Esophagus muscularis mucosa (tissue), 4 donors: ENCODE results near the gene PIP4K2B. TPM values are rescaled to one million over a fixed set of nuclear protein-coding genes. Genes with fewer than 3 reads are reported as not detected.
A peak's percentile ranks its signal among the peaks of the same experiment; 100 is the strongest.

Experiments used
- DNase-seq: peaks from one replicate; pipeline ENCODE4 v3.0.0-alpha.2; 2017; ENCODE audit errors: extremely low spot score
- H3K27ac ChIP-seq, 4 donors: fragments of 200-600 bp; sonication (generic); replicated peaks in 1 of 4; 1 replicate in 3 of 4; 2 replicates in 1 of 4; pipeline ENCODE4 v1.5.1; 2016 to 2019; ENCODE audit warnings: mild to moderate bottlenecking in 1 of 4
- H3K27me3 ChIP-seq, 4 donors: fragments of 200-600 bp; sonication (generic); one replicate each; pipeline versions ENCODE4 v1.5.1 to v1.6.0; 2016 to 2019
- H3K36me3 ChIP-seq, 4 donors: fragments of 200-600 bp; sonication (generic); one replicate each; pipeline ENCODE4 v1.5.1; 2016 to 2019
- H3K4me1 ChIP-seq, 4 donors: fragments of 200-600 bp; sonication (generic); one replicate each; pipeline ENCODE4 v1.5.1; 2016 to 2019
- H3K4me3 ChIP-seq, 4 donors: fragments of 200-600 bp; sonication (generic); 1 replicate in 2 of 4; 2 replicates in 2 of 4; pipeline ENCODE4 v1.5.1; 2016 to 2019; ENCODE audit warnings: mild to moderate bottlenecking in 4 of 4, moderate library complexity in 1 of 4
- H3K9me3 ChIP-seq, 4 donors: fragments of 200-600 bp; sonication (generic); 1 replicate in 3 of 4; 2 replicates in 1 of 4; pipeline ENCODE4 v1.5.1; 2016 to 2019
- EP300 ChIP-seq: sonication (generic); formaldehyde crosslinking; IDR thresholded peaks from one replicate; pipeline ENCODE4 v1.6.1; 2017; ENCODE audit warnings: antibody characterized with exemption
- POLR2A ChIP-seq: fragments of 450-650 bp; IDR thresholded peaks from one replicate; pipeline ENCODE4 v1.6.1; 2017; ENCODE audit warnings: antibody characterized with exemption, moderate library complexity, mild to moderate bottlenecking, low read depth
- POLR2AphosphoS5 ChIP-seq, 2 donors: sonication (generic); formaldehyde crosslinking; IDR thresholded peaks; one replicate each; pipeline ENCODE4 v1.6.1; 2017; ENCODE audit warnings: antibody characterized with exemption in 2 of 2
- WGBS: methylation state at CpG from one replicate; pipeline ENCODE4 v1.1.5; 2018; 5-methylcytosine and 5-hydroxymethylcytosine counted together
- intact Hi-C: fragments of 100-400 bp; cut with DNase I; formaldehyde crosslinking; loops from one replicate; pipeline ENCODE4 v1.15.1; 2023
- total RNA-seq, 4 donors: library from RNA; depleted of rRNA; stranded (reverse); fragments of >200 nt; gene quantifications; one replicate each; pipeline versions ENCODE4 v1.1.0 to v1.2.1, GENCODE V29; 2016
- TF ChIP-seq, protein P1 (sequence below), 3 experiments: fragments of 200-600 bp in 2 of 3; fragments of 450-650 bp in 1 of 3; sonication (generic) in 2 of 3; IDR thresholded peaks; one replicate each; pipeline ENCODE4 v1.5.1; 2017 to 2019; ENCODE audit warnings: antibody characterized with exemption in 3 of 3, mild to moderate bottlenecking in 2 of 3, moderate library complexity in 1 of 3

The PIP4K2B gene
- total RNA-seq, 4 donors from 2014 or later = 39.5 to 72.1 (median 53.2) TPM

DNA sequence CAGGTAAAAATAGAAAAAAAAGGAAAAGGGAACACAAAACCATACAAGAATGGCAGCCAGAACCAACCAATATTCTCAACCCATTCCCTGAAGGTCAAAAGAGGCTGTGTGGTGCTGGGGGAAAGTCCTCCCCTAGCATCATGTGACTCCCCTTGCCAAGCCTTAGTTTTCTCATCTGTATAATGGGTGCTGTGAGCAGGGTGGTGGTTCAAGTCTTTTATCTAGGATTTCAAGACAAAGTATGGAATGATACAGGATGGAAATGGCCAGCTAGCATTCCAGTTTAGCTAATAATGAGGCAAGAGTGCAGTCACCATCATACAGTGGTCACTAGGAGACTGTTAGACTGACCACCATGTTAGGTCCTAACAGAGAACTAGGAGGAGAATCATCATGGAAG, 26.1 kb downstream of the PIP4K2B start:
- H3K9me3 ChIP-seq = no peaks in the 10 kb centered on the region
- no peak for DNase-seq
- TF ChIP-seq, protein P1, sequence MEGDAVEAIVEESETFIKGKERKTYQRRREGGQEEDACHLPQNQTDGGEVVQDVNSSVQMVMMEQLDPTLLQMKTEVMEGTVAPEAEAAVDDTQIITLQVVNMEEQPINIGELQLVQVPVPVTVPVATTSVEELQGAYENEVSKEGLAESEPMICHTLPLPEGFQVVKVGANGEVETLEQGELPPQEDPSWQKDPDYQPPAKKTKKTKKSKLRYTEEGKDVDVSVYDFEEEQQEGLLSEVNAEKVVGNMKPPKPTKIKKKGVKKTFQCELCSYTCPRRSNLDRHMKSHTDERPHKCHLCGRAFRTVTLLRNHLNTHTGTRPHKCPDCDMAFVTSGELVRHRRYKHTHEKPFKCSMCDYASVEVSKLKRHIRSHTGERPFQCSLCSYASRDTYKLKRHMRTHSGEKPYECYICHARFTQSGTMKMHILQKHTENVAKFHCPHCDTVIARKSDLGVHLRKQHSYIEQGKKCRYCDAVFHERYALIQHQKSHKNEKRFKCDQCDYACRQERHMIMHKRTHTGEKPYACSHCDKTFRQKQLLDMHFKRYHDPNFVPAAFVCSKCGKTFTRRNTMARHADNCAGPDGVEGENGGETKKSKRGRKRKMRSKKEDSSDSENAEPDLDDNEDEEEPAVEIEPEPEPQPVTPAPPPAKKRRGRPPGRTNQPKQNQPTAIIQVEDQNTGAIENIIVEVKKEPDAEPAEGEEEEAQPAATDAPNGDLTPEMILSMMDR (IDR thresholded peaks at IDR 0.05) = no peak
- no peak for TF ChIP-seq POLR2AphosphoS5 (IDR thresholded peaks at IDR 0.05)
- no peak for TF ChIP-seq EP300
- TF ChIP-seq POLR2A = no peak
- no peak overlapping the region for H3K4me3 ChIP-seq
- no peak overlapping the region for H3K27ac ChIP-seq
- intact Hi-C loops = no loop called here
- H3K4me1 ChIP-seq = peaks cover 0 to 6% (median 5%) of the 10 kb centered on the region in 4 donors
- no peaks in the 10 kb centered on the region for H3K27me3 ChIP-seq
- H3K36me3 ChIP-seq = peaks cover 83 to 100% (median 100%) of the 10 kb centered on the region in 4 donors

GRCh38 chr17:38768417-38768816, 30.9 kb downstream of the PIP4K2B start:
- intact Hi-C loops = no loop called here
- TF ChIP-seq, protein P1 (IDR thresholded peaks at IDR 0.05) = no peak
- TF ChIP-seq POLR2A (no peak), EP300 (no peak)
- Histone ChIP-seq H3K4me1 (peaks cover 0 to 10% (median 7%) of the 10 kb centered on the region in 4 donors), H3K4me3 (no peak overlapping the region), H3K27ac (peak overlapping the region in 1 of 4 donors; percentile 19), H3K27me3 (no peaks in the 10 kb centered on the region), H3K9me3 (no peaks in the 10 kb centered on the region), H3K36me3 (peaks cover 66 to 100% (median 96%) of the 10 kb centered on the region in 4 donors)
- no peak for DNase-seq
- whole genome bisulfite sequencing = 57% methylated on average over 5 of the region's 6 CpGs

GRCh38 chr17:38766341-38766740, 33.0 kb downstream of the PIP4K2B start:
- intact Hi-C loops = no loop called here
- 78% methylated on average over 5 of the region's 5 CpGs for WGBS
- TF ChIP-seq POLR2A (no peak), POLR2AphosphoS5 (IDR thresholded peaks at IDR 0.05) (no peak), EP300 (no peak)
- TF ChIP-seq, protein P1 (IDR thresholded peaks at IDR 0.05) = no peak
- no peaks in the 10 kb centered on the region for H3K27me3 ChIP-seq
- no peak overlapping the region for H3K4me3 ChIP-seq
- peaks cover 0 to 10% (median 7%) of the 10 kb centered on the region in 4 donors for H3K4me1 ChIP-seq
- H3K27ac ChIP-seq = no peak overlapping the region
- H3K9me3 ChIP-seq = no peaks in the 10 kb centered on the region
- peaks cover 55 to 100% (median 96%) of the 10 kb centered on the region in 4 donors for H3K36me3 ChIP-seq
- DNase-seq = no peak

GRCh38 chr17:38762231-38762630, 37.1 kb downstream of the PIP4K2B start:
- peaks cover 66 to 100% (median 93%) of the 10 kb centered on the region in 4 donors for H3K36me3 ChIP-seq

More at GRCh38 chr17:38762231-38762630, 37.1 kb downstream of the PIP4K2B start:
- Histone ChIP-seq H3K9me3 (no peaks in the 10 kb centered on the region), H3K4me1 (no peaks in the 10 kb centered on the region), H3K4me3 (no peak overlapping the region), H3K27me3 (no peaks in the 10 kb centered on the region), H3K27ac (no peak overlapping the region)
- 95% methylated on average over 2 of the region's 3 CpGs for WGBS
- TF ChIP-seq POLR2AphosphoS5 (IDR thresholded peaks at IDR 0.05) (no peak), EP300 (no peak), POLR2A (no peak)
- TF ChIP-seq, protein P1 (IDR thresholded peaks at IDR 0.05) = no peak
- DNase-seq = no peak
- intact Hi-C loops = no loop called here
